AG04449 (cell line): ENCODE results near the gene ZPBP2.
"Not testable (repeated sequence)": the region's sequence is repeated elsewhere in the genome, so short reads cannot be mapped to it uniquely, and the experiment has no call there.

Experiments
- CTCF ChIA-PET: fragments of 350-600 bp; formaldehyde crosslinking; extraction: SDS; loops from one replicate; lab custom pipeline; 2021; ENCODE audit warnings: antibody characterized with exemption; lab: Yijun Ruan, JAX
- POLR2A ChIA-PET: fragments of 400-600, 350-600 bp; formaldehyde crosslinking; extraction: SDS; loops from one replicate; lab custom pipeline; 2020; ENCODE audit warnings: antibody characterized with exemption, inconsistent platforms; lab: Yijun Ruan, JAX
- DNase-seq: peaks from one replicate; pipeline ENCODE4 v3.0.0-alpha.2; 2010; ENCODE audit warnings: low read depth, low spot score
- H3K4me3 ChIP-seq: 2 replicates; pipeline ENCODE4 v1.5.1; 2011; ENCODE audit warnings: low read depth, mild to moderate bottlenecking, control low read depth, low read length
- CTCF ChIP-seq: IDR thresholded peaks from one replicate; pipeline ENCODE4 v1.5.1; 2011; ENCODE audit warnings: mild to moderate bottlenecking, moderate library complexity, low read length, control low read depth, inconsistent platforms; ENCODE audit not compliant: insufficient read depth; ENCODE audit errors: missing control alignments

The ZPBP2 gene

GRCh38 chr17:39866013-39866730 is 1.8 kb upstream of the ZPBP2 start:
- H3K4me3 ChIP-seq, result no peak overlapping the region
- no peak for DNase-seq
- ChIA-PET POLR2A (no interaction called here), CTCF (interaction anchor here (1.4 kb wide), 1 partner anchor 160 kb away, joined by 3 read pairs; no protein-coding TSS in a partner anchor)
- no peak for TF ChIP-seq CTCF

GRCh38 chr17:39867084-39867879 is 720 bp upstream of the ZPBP2 start:
- no peak for TF ChIP-seq CTCF
- DNase-seq, result no peak
- no peak overlapping the region for H3K4me3 ChIP-seq
- POLR2A ChIA-PET, result no interaction called here
- CTCF ChIA-PET, result interaction anchor here (1.0 kb wide), 1 partner anchor 113 kb away, joined by 3 read pairs; the partner anchor contains the start of gene PSMD3

GRCh38 chr17:39868554-39868942 is 546 bp downstream of the ZPBP2 start:
- H3K4me3 ChIP-seq, result no peak overlapping the region
- no peak for TF ChIP-seq CTCF
- POLR2A ChIA-PET, result no interaction called here
- DNase-seq, result no peak
- CTCF ChIA-PET, result interaction anchor here (1.2 kb wide), 1 partner anchor 112 kb away, joined by 5 read pairs; the partner anchor contains the start of gene PSMD3

- TF ChIP-seq CTCF, result no peak
- H3K4me3 ChIP-seq, result no peak overlapping the region
- ChIA-PET POLR2A (no interaction called here), CTCF (interaction anchor here (0.9 to 4.8 kb wide), 4 partner anchors 109 to 249 kb away, joined by 3 to 109 read pairs (median 3); partner anchors contain the start of gene PSMD3)
- no peak for DNase-seq
Measured at GRCh38 chr17:39870776-39871175, 2.8 kb downstream of the ZPBP2 start.

GRCh38 chr17:39871801-39872200 is 3.8 kb downstream of the ZPBP2 start:
- no peak for DNase-seq
- no peak overlapping the region for H3K4me3 ChIP-seq
- ChIA-PET CTCF (interaction anchor here (0.8 to 4.8 kb wide), 17 partner anchors 13 to 241 kb away, joined by 3 to 109 read pairs (median 4); partner anchors contain the start of gene PSMD3), POLR2A (no interaction called here)
- no peak for TF ChIP-seq CTCF

GRCh38 chr17:39872751-39873150 is 4.7 kb downstream of the ZPBP2 start:
- H3K4me3 ChIP-seq, result no peak overlapping the region
- no peak for TF ChIP-seq CTCF
- CTCF ChIA-PET, result interaction anchor here (0.7 to 4.8 kb wide), 28 partner anchors 10 to 240 kb away, joined by 3 to 109 read pairs (median 4); partner anchors contain the start of gene PSMD3
- peak; percentile 5 for DNase-seq
- POLR2A ChIA-PET, result no interaction called here

GRCh38 chr17:39886102-39886501 is 18.1 kb downstream of the ZPBP2 start:
- DNase-seq, POLR2A ChIA-PET, H3K4me3 ChIP-seq: not testable (repeated sequence)
- CTCF ChIA-PET, result interaction anchor here (3.4 kb wide), 1 partner anchor 13 kb away, joined by 24 read pairs; no protein-coding TSS in a partner anchor
